ENCODE results near the gene CCDC112.

CCDC112 gene

DNA sequence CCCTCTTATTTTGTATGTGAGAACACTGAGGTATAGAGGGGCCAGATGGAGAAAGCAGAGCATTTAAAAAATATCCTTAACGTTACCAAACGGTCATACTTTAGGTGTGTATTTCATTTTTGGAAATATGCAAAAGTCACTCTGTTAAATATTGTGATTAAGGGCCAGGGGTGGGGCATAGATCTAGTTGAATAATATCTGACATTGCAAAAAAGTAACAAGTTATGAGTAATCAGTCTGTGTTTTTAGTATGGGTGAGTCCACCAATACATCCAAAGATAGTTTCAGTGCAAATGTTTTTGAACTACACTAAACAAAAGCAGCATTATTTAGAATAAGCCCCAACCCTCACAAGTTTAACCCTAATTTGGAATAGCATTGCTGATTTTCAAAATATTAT, 45.3 kb upstream of the CCDC112 start:
- no peak overlapping the region for H3K23ac ChIP-seq (ENCODE audit: low read depth, low read length, poor library complexity)
- no peak overlapping the region for H3K4ac ChIP-seq (ENCODE audit: low read length)
- H2AFZ ChIP-seq (ENCODE audit: low read length): no peak overlapping the region
- H3K9ac ChIP-seq (ENCODE audit: low read depth, low read length, poor library complexity): no peak overlapping the region
- H3K4me1 ChIP-seq (ENCODE audit: control insufficient read depth in 2 of 2, insufficient read depth in 1 of 2, low read depth in 1 of 2, low read length in 2 of 2): no peaks in the 10 kb centered on the region
- no peak overlapping the region for H3K18ac ChIP-seq (ENCODE audit: low read length)
- H2BK12ac ChIP-seq (ENCODE audit: low read length): no peak overlapping the region
- WGBS, 2 donors (ENCODE audit: extremely low coverage in 2 of 2, insufficient read length in 2 of 2, insufficient replicate concordance in 1 of 2): no CpG with 5 or more reads among the region's 2 CpGs
- H4K91ac ChIP-seq (ENCODE audit: low read depth, low read length, poor library complexity): no peak overlapping the region
- H3K36me3 ChIP-seq (replicated peaks in 1 of 2; ENCODE audit: control insufficient read depth in 2 of 2, insufficient read depth in 2 of 2, low read length in 2 of 2): no peaks in the 10 kb centered on the region
- H2BK120ac ChIP-seq (ENCODE audit: low read depth, low read length): no peak overlapping the region
- no peak for DNase-seq (ENCODE audit: low spot score)
- H3K14ac ChIP-seq (ENCODE audit: low read length): no peak overlapping the region
- H4K8ac ChIP-seq (ENCODE audit: low read depth, low read length): no peak overlapping the region
- no peak overlapping the region for H2AK5ac ChIP-seq (ENCODE audit: low read depth, low read length)
- H3K4me3 ChIP-seq (ENCODE audit: low read length in 2 of 2): no peak overlapping the region
- no peaks in the 10 kb centered on the region for H3K27me3 ChIP-seq (ENCODE audit: control insufficient read depth in 3 of 3, insufficient read depth in 3 of 3, low read depth in 1 of 3, low read length in 3 of 3)
- no peaks in the 10 kb centered on the region for H3K79me1 ChIP-seq (ENCODE audit: low read depth, low read length)
- no peak overlapping the region for H2BK15ac ChIP-seq (ENCODE audit: low read length)
- H3K4me2 ChIP-seq (ENCODE audit: insufficient read depth, low read length, poor library complexity, severe bottlenecking): no peak overlapping the region
- H3K9me3 ChIP-seq (replicated peaks in 1 of 2; ENCODE audit: control insufficient read depth in 2 of 2, insufficient read depth in 1 of 2, low read depth in 1 of 2, low read length in 2 of 2): no peaks in the 10 kb centered on the region
- no peak overlapping the region for H3K27ac ChIP-seq (replicated peaks; ENCODE audit: low read length)
- no peak overlapping the region for H2BK5ac ChIP-seq (ENCODE audit: low read length)

DNA sequence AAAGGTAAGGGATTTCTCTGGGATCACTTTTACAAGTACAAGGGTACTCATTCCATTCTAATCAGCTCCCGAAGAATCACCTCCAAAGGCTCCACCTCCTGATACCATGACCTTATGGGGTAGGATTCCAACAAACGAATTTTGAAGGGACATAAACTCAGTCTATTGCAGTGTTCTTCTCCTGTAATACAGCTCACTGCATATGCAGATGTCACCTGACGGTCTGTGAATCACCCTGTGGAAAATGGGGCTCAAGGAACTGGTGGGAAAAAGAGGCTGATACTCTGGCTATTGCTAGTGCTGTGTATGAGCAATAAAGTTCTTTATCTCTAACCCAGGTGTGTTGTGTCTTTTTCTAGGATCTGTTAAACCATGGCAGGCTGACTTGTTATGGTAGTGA, 42.4 kb upstream of the CCDC112 start:
- no peak overlapping the region for H3K4me3 ChIP-seq (ENCODE audit: low read length in 2 of 2)
- no peak overlapping the region for H3K14ac ChIP-seq (ENCODE audit: low read length)
- H4K8ac ChIP-seq (ENCODE audit: low read depth, low read length): no peak overlapping the region
- no peak overlapping the region for H2BK120ac ChIP-seq (ENCODE audit: low read depth, low read length)
- H3K79me1 ChIP-seq (ENCODE audit: low read depth, low read length): no peaks in the 10 kb centered on the region
- H3K18ac ChIP-seq (ENCODE audit: low read length): no peak overlapping the region
- H3K4ac ChIP-seq (ENCODE audit: low read length): no peak overlapping the region
- no peak overlapping the region for H3K23ac ChIP-seq (ENCODE audit: low read depth, low read length, poor library complexity)
- H2BK12ac ChIP-seq (ENCODE audit: low read length): no peak overlapping the region
- DNase-seq (ENCODE audit: low spot score): no peak
- H3K27ac ChIP-seq (replicated peaks; ENCODE audit: low read length): no peak overlapping the region
- no peaks in the 10 kb centered on the region for H3K9me3 ChIP-seq (replicated peaks in 1 of 2; ENCODE audit: control insufficient read depth in 2 of 2, insufficient read depth in 1 of 2, low read depth in 1 of 2, low read length in 2 of 2)
- H2BK5ac ChIP-seq (ENCODE audit: low read length): no peak overlapping the region
- H3K27me3 ChIP-seq (ENCODE audit: control insufficient read depth in 3 of 3, insufficient read depth in 3 of 3, low read depth in 1 of 3, low read length in 3 of 3): no peaks in the 10 kb centered on the region
- no peak overlapping the region for H2AK5ac ChIP-seq (ENCODE audit: low read depth, low read length)
- no peak overlapping the region for H2AFZ ChIP-seq (ENCODE audit: low read length)
- H4K91ac ChIP-seq (ENCODE audit: low read depth, low read length, poor library complexity): no peak overlapping the region
- no peaks in the 10 kb centered on the region for H3K4me1 ChIP-seq (ENCODE audit: control insufficient read depth in 2 of 2, insufficient read depth in 1 of 2, low read depth in 1 of 2, low read length in 2 of 2)
- no peak overlapping the region for H3K4me2 ChIP-seq (ENCODE audit: insufficient read depth, low read length, poor library complexity, severe bottlenecking)
- no peak overlapping the region for H2BK15ac ChIP-seq (ENCODE audit: low read length)
- H3K36me3 ChIP-seq (replicated peaks in 1 of 2; ENCODE audit: control insufficient read depth in 2 of 2, insufficient read depth in 2 of 2, low read length in 2 of 2): no peaks in the 10 kb centered on the region
- no CpG with 5 or more reads among the region's 3 CpGs for WGBS, 2 donors (ENCODE audit: extremely low coverage in 2 of 2, insufficient read length in 2 of 2, insufficient replicate concordance in 1 of 2)
- no peak overlapping the region for H3K9ac ChIP-seq (ENCODE audit: low read depth, low read length, poor library complexity)

DNA sequence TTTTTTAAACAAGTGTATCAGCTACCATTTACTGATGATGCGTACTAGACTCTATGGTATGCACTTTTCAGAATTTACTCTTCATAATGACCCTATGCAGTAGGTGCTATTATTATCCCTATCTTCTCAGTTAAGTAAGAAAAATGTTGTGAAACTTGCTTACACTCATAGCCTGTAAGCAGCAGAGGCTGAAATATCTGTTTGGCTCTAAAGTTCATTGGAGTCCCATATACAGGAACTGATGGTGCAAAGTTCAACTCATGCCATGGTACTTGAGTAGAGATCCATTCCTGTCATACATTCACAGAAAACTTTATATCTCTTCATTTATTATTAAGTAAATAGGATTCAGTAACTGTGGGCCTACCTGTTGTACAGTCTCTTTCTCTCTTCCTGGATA, 41.4 kb upstream of the CCDC112 start:
- no peaks in the 10 kb centered on the region for H3K79me1 ChIP-seq (ENCODE audit: low read depth, low read length)
- H3K9me3 ChIP-seq (replicated peaks in 1 of 2; ENCODE audit: control insufficient read depth in 2 of 2, insufficient read depth in 1 of 2, low read depth in 1 of 2, low read length in 2 of 2): no peaks in the 10 kb centered on the region
- no peak for DNase-seq (ENCODE audit: low spot score)
- H4K8ac ChIP-seq (ENCODE audit: low read depth, low read length): no peak overlapping the region
- peaks cover 0 to 3% of the 10 kb centered on the region in 2 donors for H3K4me1 ChIP-seq (ENCODE audit: control insufficient read depth in 2 of 2, insufficient read depth in 1 of 2, low read depth in 1 of 2, low read length in 2 of 2)
- no peak overlapping the region for H3K4ac ChIP-seq (ENCODE audit: low read length)
- H3K9ac ChIP-seq (ENCODE audit: low read depth, low read length, poor library complexity): no peak overlapping the region
- no peak overlapping the region for H3K14ac ChIP-seq (ENCODE audit: low read length)
- no peak overlapping the region for H3K4me3 ChIP-seq (ENCODE audit: low read length in 2 of 2)
- H3K27me3 ChIP-seq (ENCODE audit: control insufficient read depth in 3 of 3, insufficient read depth in 3 of 3, low read depth in 1 of 3, low read length in 3 of 3): no peaks in the 10 kb centered on the region
- WGBS, 2 donors (ENCODE audit: extremely low coverage in 2 of 2, insufficient read length in 2 of 2, insufficient replicate concordance in 1 of 2): no CpG with 5 or more reads among the region's 1 CpG
- H3K27ac ChIP-seq (replicated peaks; ENCODE audit: low read length): no peak overlapping the region
- H2AK5ac ChIP-seq (ENCODE audit: low read depth, low read length): no peak overlapping the region
- no peak overlapping the region for H2BK5ac ChIP-seq (ENCODE audit: low read length)
- H3K4me2 ChIP-seq (ENCODE audit: insufficient read depth, low read length, poor library complexity, severe bottlenecking): no peak overlapping the region
- no peak overlapping the region for H3K23ac ChIP-seq (ENCODE audit: low read depth, low read length, poor library complexity)
- no peaks in the 10 kb centered on the region for H3K36me3 ChIP-seq (replicated peaks in 1 of 2; ENCODE audit: control insufficient read depth in 2 of 2, insufficient read depth in 2 of 2, low read length in 2 of 2)
- no peak overlapping the region for H2BK120ac ChIP-seq (ENCODE audit: low read depth, low read length)
- H2BK15ac ChIP-seq (ENCODE audit: low read length): no peak overlapping the region
- H2BK12ac ChIP-seq (ENCODE audit: low read length): no peak overlapping the region
- H3K18ac ChIP-seq (ENCODE audit: low read length): no peak overlapping the region
- H2AFZ ChIP-seq (ENCODE audit: low read length): no peak overlapping the region
- no peak overlapping the region for H4K91ac ChIP-seq (ENCODE audit: low read depth, low read length, poor library complexity)

DNA sequence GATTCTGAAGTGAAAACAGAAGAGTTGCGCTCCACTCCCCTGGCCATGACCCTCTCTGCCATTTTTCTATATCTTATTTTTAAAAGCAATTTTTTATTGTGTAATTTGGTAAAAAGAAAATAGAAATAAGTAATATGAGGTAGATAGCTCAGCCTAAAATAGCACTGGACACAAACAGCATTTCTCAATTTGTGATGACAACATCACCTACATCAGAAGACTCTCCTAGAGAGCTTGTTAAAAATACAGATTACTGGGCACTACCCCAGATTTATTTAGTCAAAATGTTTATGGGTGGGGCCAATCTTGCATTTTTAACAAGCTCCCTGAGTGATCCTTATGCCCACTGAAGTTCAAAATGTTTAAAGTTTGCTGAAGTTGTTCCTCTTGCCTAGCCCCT, 40.5 kb upstream of the CCDC112 start:
- WGBS, 2 donors (ENCODE audit: extremely low coverage in 2 of 2, insufficient read length in 2 of 2, insufficient replicate concordance in 1 of 2): no CpG with 5 or more reads among the region's 1 CpG
- no peak overlapping the region for H3K18ac ChIP-seq (ENCODE audit: low read length)

More for the DNA sequence above, 40.5 kb upstream of the CCDC112 start:
- Histone ChIP-seq H2AK5ac (ENCODE audit: low read depth, low read length) (no peak overlapping the region), H2BK120ac (ENCODE audit: low read depth, low read length) (no peak overlapping the region), H3K4me2 (ENCODE audit: insufficient read depth, low read length, poor library complexity, severe bottlenecking) (no peak overlapping the region), H3K4me3 (ENCODE audit: low read length in 2 of 2) (no peak overlapping the region), H3K27ac (replicated peaks; ENCODE audit: low read length) (no peak overlapping the region), H2BK15ac (ENCODE audit: low read length) (no peak overlapping the region), H3K4ac (ENCODE audit: low read length) (no peak overlapping the region), H3K23ac (ENCODE audit: low read depth, low read length, poor library complexity) (no peak overlapping the region), H3K9me3 (replicated peaks in 1 of 2; ENCODE audit: control insufficient read depth in 2 of 2, insufficient read depth in 1 of 2, low read depth in 1 of 2, low read length in 2 of 2) (no peaks in the 10 kb centered on the region), H3K27me3 (ENCODE audit: control insufficient read depth in 3 of 3, insufficient read depth in 3 of 3, low read depth in 1 of 3, low read length in 3 of 3) (no peaks in the 10 kb centered on the region), H3K14ac (ENCODE audit: low read length) (no peak overlapping the region), H2BK5ac (ENCODE audit: low read length) (no peak overlapping the region), H3K36me3 (replicated peaks in 1 of 2; ENCODE audit: control insufficient read depth in 2 of 2, insufficient read depth in 2 of 2, low read length in 2 of 2) (no peaks in the 10 kb centered on the region), H4K8ac (ENCODE audit: low read depth, low read length) (no peak overlapping the region), H3K79me1 (ENCODE audit: low read depth, low read length) (no peaks in the 10 kb centered on the region), H3K4me1 (ENCODE audit: control insufficient read depth in 2 of 2, insufficient read depth in 1 of 2, low read depth in 1 of 2, low read length in 2 of 2) (peaks cover 0 to 3% of the 10 kb centered on the region in 2 donors), H2AFZ (ENCODE audit: low read length) (no peak overlapping the region), H3K9ac (ENCODE audit: low read depth, low read length, poor library complexity) (no peak overlapping the region), H2BK12ac (ENCODE audit: low read length) (no peak overlapping the region), H4K91ac (ENCODE audit: low read depth, low read length, poor library complexity) (no peak overlapping the region)
- no peak for DNase-seq (ENCODE audit: low spot score)
